ENCODE data around the gene ZNF438. TPM values are rescaled to one million over a fixed set of nuclear protein-coding genes. Genes with fewer than 3 reads are reported as not detected.

ZNF438 gene
- total and polyA plus RNA-seq, 10 of the 15 experiments (the other 5 are each of a cell fraction or from before 2014, with no cell fraction given), result 0.93 to 5.2 (median 1.9) TPM

GRCh38 chr10:30977385-30977784 is 54.3 kb downstream of the ZNF438 start:
- FAIRE-seq (no peak), DNase-seq (ENCODE audit: low read depth, low spot score) (no peak), ATAC-seq (no peak)
- Histone ChIP-seq H3K36me3 (ENCODE audit: control insufficient read depth in 2 of 2, insufficient read depth in 2 of 2, low read length in 1 of 2) (no peaks in the 10 kb centered on the region), H3K9me3 (replicated peaks; ENCODE audit: control insufficient read depth, insufficient read depth, low read length) (peaks cover 3% of the 10 kb centered on the region; the same call in 1 of the 3 replicates), H2AFZ (ENCODE audit: control insufficient read depth, low read depth, low read length) (no peak overlapping the region), H3K79me2 (ENCODE audit: control insufficient read depth, insufficient read depth, low read length) (no peaks in the 10 kb centered on the region), H3K9ac (ENCODE audit: control insufficient read depth, insufficient read depth, low read length) (no peak overlapping the region), H3K27me3 (replicated peaks in 1 of 2; ENCODE audit: control insufficient read depth in 2 of 2, insufficient read depth in 2 of 2, low read length in 1 of 2) (no peaks in the 10 kb centered on the region), H3K4me2 (ENCODE audit: control insufficient read depth, insufficient read depth) (no peak overlapping the region), H3K27ac (ENCODE audit: control insufficient read depth, insufficient read depth) (no peak overlapping the region), H3K4me1 (ENCODE audit: control insufficient read depth, insufficient read depth, low read length) (no peaks in the 10 kb centered on the region), H4K20me1 (ENCODE audit: control insufficient read depth, insufficient read depth) (no peaks in the 10 kb centered on the region), H3K4me3 (no peak overlapping the region)
- WGBS (ENCODE audit: insufficient coverage, insufficient replicate concordance, low lambda C conversion rate, missing lambda C conversion rate), result 93% methylated on average over 8 of the region's 8 CpGs
- TF ChIP-seq, protein P1, sequence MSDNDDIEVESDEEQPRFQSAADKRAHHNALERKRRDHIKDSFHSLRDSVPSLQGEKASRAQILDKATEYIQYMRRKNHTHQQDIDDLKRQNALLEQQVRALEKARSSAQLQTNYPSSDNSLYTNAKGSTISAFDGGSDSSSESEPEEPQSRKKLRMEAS (IDR thresholded peaks at IDR 0.05; ENCODE audit: low read depth, low read length), result no peak
- no peak for TF ChIP-seq IRF5 (IDR thresholded peaks at IDR 0.05; ENCODE audit: borderline replicate concordance)
- TF ChIP-seq, protein P2, sequence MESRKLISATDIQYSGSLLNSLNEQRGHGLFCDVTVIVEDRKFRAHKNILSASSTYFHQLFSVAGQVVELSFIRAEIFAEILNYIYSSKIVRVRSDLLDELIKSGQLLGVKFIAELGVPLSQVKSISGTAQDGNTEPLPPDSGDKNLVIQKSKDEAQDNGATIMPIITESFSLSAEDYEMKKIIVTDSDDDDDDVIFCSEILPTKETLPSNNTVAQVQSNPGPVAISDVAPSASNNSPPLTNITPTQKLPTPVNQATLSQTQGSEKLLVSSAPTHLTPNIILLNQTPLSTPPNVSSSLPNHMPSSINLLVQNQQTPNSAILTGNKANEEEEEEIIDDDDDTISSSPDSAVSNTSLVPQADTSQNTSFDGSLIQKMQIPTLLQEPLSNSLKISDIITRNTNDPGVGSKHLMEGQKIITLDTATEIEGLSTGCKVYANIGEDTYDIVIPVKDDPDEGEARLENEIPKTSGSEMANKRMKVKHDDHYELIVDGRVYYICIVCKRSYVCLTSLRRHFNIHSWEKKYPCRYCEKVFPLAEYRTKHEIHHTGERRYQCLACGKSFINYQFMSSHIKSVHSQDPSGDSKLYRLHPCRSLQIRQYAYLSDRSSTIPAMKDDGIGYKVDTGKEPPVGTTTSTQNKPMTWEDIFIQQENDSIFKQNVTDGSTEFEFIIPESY (IDR thresholded peaks at IDR 0.05), result no peak
- no peak for TF ChIP-seq SUPT20H (IDR thresholded peaks at IDR 0.05; ENCODE audit: borderline replicate concordance, control insufficient read depth, low read depth, low read length)
- TF ChIP-seq EP300 (IDR thresholded peaks at IDR 0.05; ENCODE audit: borderline replicate concordance in 1 of 2, control insufficient read depth in 1 of 2, low read depth in 2 of 2, low read length in 2 of 2), result no peak
- no TSS peak for BruUV-seq (replicated peaks)
- intact Hi-C loops (cut with micrococcal nuclease; ENCODE audit: unreplicated experiment) (no loop called here), in situ Hi-C loops (cut with MboI) (no loop called here)
- RAD21 ChIA-PET (ENCODE audit: unreplicated experiment), result no interaction called here
- SMC1A ChIA-PET (ENCODE audit: uncharacterized antibody, unreplicated experiment), result no interaction called here
- CTCF ChIA-PET, result no interaction called here
- POLR2A ChIA-PET, result no interaction called here
